GM12875 (cell line): ENCODE measurements around the gene RBMXL3.

Experiments used
- H3K4me3 ChIP-seq: one replicate; pipeline ENCODE4 v1.5.1; 2011; ENCODE audit warnings: low read depth, low read length, control low read depth
- CTCF ChIP-seq: IDR thresholded peaks from 2 replicates; pipeline ENCODE4 v1.5.1; 2011; ENCODE audit warnings: low read depth, mild to moderate bottlenecking, control low read depth, inconsistent platforms, low read length, moderate library complexity, borderline replicate concordance; ENCODE audit not compliant: insufficient read depth

RBMXL3 gene

GRCh38 chrX:115189110-115189509, at the start of gene RBMXL3:
RBMXL3 (plus strand) TSS chrX:115189410; CDS start chrX:115189442, 32 bp downstream.
- no peak for TF ChIP-seq CTCF
- H3K4me3 ChIP-seq: no peak within 1 kb of the TSS

- TF ChIP-seq CTCF: no peak
- no peak overlapping the region for H3K4me3 ChIP-seq
Observed at GRCh38 chrX:115142057-115142456, 47.2 kb upstream of the RBMXL3 start.

GRCh38 chrX:115147220-115147619, 42.0 kb upstream of the RBMXL3 start:
- no peak overlapping the region for H3K4me3 ChIP-seq
- 0 out of 2 replicates have a peak, but pooled peaks have one; percentile 11 for TF ChIP-seq CTCF

- no peak overlapping the region for H3K4me3 ChIP-seq
- no peak for TF ChIP-seq CTCF
Observed at GRCh38 chrX:115173181-115173580, 16.0 kb upstream of the RBMXL3 start.

- H3K4me3 ChIP-seq: no peak overlapping the region
- no peak for TF ChIP-seq CTCF
Observed at GRCh38 chrX:115174548-115174947, 14.7 kb upstream of the RBMXL3 start.

GRCh38 chrX:115177932-115178331, 11.3 kb upstream of the RBMXL3 start:
- no peak overlapping the region for H3K4me3 ChIP-seq
- TF ChIP-seq CTCF: no peak

GRCh38 chrX:115178473-115178872, 10.7 kb upstream of the RBMXL3 start:
- no peak overlapping the region for H3K4me3 ChIP-seq
- TF ChIP-seq CTCF: no peak
